ENCODE data around the gene TMIE.
"Not testable (repeated sequence)": the region's sequence is repeated elsewhere in the genome, so short reads cannot be mapped to it uniquely, and the experiment has no call there.

TMIE gene

GRCh38 chr3:46750555-46751038 lies 49.4 kb downstream of the TMIE start:
- in situ Hi-C loops (cut with MboI; ENCODE audit: low sequenced_read_pairs) = no loop called here

- in situ Hi-C loops (cut with MboI; ENCODE audit: low sequenced_read_pairs) = not testable (repeated sequence)
These were observed 51.9 kb downstream of the TMIE start for GRCh38 chr3:46753127-46753526.

- in situ Hi-C loops (cut with MboI; ENCODE audit: low sequenced_read_pairs) = no loop called here
These were observed 54.5 kb downstream of the TMIE start for GRCh38 chr3:46755646-46756045.

- in situ Hi-C loops (cut with MboI; ENCODE audit: low sequenced_read_pairs) = no loop called here
These were observed 55.5 kb downstream of the TMIE start for GRCh38 chr3:46756642-46757041.

GRCh38 chr3:46759239-46760167 lies 58.3 kb downstream of the TMIE start:
- in situ Hi-C loops (cut with MboI; ENCODE audit: low sequenced_read_pairs) = no loop called here

Measured in HL-60/S4 treated with retinoic acid at 250 ng/mL for 4 days and 3 days (cell line).